Endothelial cell of umbilical vein (primary cell): ENCODE data around the gene CHMP4A. TPM values are rescaled to one million over a fixed set of nuclear protein-coding genes. Genes with fewer than 3 reads are reported as not detected.

Experiments used
- BruUV-seq: library from RNA; stranded (reverse); fragments of 400-500 nt; replicated peaks from 2 replicates; lab custom pipeline; 2021; lab: Mats Ljungman, UMichigan
- CTCF ChIA-PET: fragments of 300-600, 350-600 bp; sonication (Branson Sonifier 250); formaldehyde crosslinking; loops from one replicate; lab custom pipeline; 2021; ENCODE audit warnings: antibody characterized with exemption, inconsistent platforms; lab: Charles Lee
- POLR2A ChIA-PET: fragments of 300-600, 350-600 bp; sonication (Branson Sonifier 250); formaldehyde crosslinking; loops from one replicate; lab custom pipeline; 2021; ENCODE audit warnings: antibody characterized with exemption, inconsistent platforms; lab: Charles Lee
- DNase-seq: peaks from one replicate; pipeline ENCODE4 v3.0.0-alpha.2; 2011; ENCODE audit warnings: low read depth, low spot score
- FAIRE-seq: peaks from 2 replicates; lab custom pipeline; 2011; peaks lifted over from hg19 to GRCh38; lab: Jason Lieb, UNC
- H2AFZ ChIP-seq: 2 replicates; pipeline ENCODE4 v1.6.0; 2012; ENCODE audit warnings: low read depth, low read length, control low read depth, inconsistent platforms
- H3K27ac ChIP-seq: 2 replicates; pipeline ENCODE4 v1.5.1; 2011; ENCODE audit warnings: low read depth, mild to moderate bottlenecking, control low read depth, low read length, moderate library complexity; ENCODE audit not compliant: insufficient read depth
- H3K27me3 ChIP-seq, 2 experiments: 2 replicates each; pipeline versions ENCODE4 v1.6.0 to v1.6.1; 2011; ENCODE audit warnings: low read length in 2 of 2, mixed read lengths in 1 of 2; ENCODE audit not compliant: control insufficient read depth in 2 of 2, insufficient read depth in 2 of 2
- H3K36me3 ChIP-seq, 2 experiments: 2 replicates in 1 of 2; 3 replicates in 1 of 2; pipeline ENCODE4 v1.5.1; 2011; ENCODE audit warnings: low read length in 2 of 2, mild to moderate bottlenecking in 1 of 2, moderate library complexity in 1 of 2; ENCODE audit not compliant: control insufficient read depth in 2 of 2, insufficient read depth in 2 of 2; ENCODE audit errors: extremely low read depth in 1 of 2
- H3K4me1 ChIP-seq: 3 replicates; pipeline ENCODE4 v1.5.1; 2011; ENCODE audit warnings: mild to moderate bottlenecking, low read length; ENCODE audit not compliant: control insufficient read depth, insufficient read depth; ENCODE audit errors: extremely low read depth
- H3K4me2 ChIP-seq: 2 replicates; pipeline ENCODE4 v1.6.1; 2011; ENCODE audit warnings: low read length, control low read depth, mixed read lengths; ENCODE audit not compliant: insufficient read depth
- H3K4me3 ChIP-seq, 3 experiments: fragments of 200-600 bp in 1 of 3; sonication (generic), shearing (Covaris generic) in 1 of 3; replicated peaks in 1 of 3; 2 replicates each; pipeline ENCODE4 v1.5.1; 2011 to 2016; ENCODE audit warnings: control low read depth in 3 of 3, low read length in 3 of 3, mild to moderate bottlenecking in 2 of 3, inconsistent platforms in 1 of 3, low read depth in 1 of 3, moderate library complexity in 1 of 3; ENCODE audit not compliant: insufficient read depth in 1 of 3
- H3K79me2 ChIP-seq: 2 replicates; pipeline ENCODE4 v1.6.0; 2012; ENCODE audit warnings: low read length, inconsistent platforms; ENCODE audit not compliant: control insufficient read depth, insufficient read depth
- H3K9ac ChIP-seq: replicated peaks from 2 replicates; pipeline ENCODE3; 2011; ENCODE audit warnings: low read length, control low read depth; ENCODE audit not compliant: insufficient read depth; ENCODE audit errors: extremely low read depth
- H3K9me1 ChIP-seq: replicated peaks from 3 replicates; pipeline ENCODE4 v1.6.0; 2011; ENCODE audit warnings: mild to moderate bottlenecking, low read length; ENCODE audit not compliant: control insufficient read depth, insufficient read depth; ENCODE audit errors: extremely low read depth
- H3K9me3 ChIP-seq: replicated peaks from 2 replicates; pipeline ENCODE4 v1.5.1; 2012; ENCODE audit warnings: low read length, inconsistent platforms; ENCODE audit not compliant: control insufficient read depth, insufficient read depth
- H4K20me1 ChIP-seq: replicated peaks from 2 replicates; pipeline ENCODE3; 2011; ENCODE audit warnings: mild to moderate bottlenecking, low read length; ENCODE audit not compliant: control insufficient read depth, insufficient read depth; ENCODE audit errors: extremely low read depth
- CTCF ChIP-seq, 2 donors: IDR thresholded peaks; 1 replicate in 1 of 2; 2 replicates in 1 of 2; pipeline ENCODE4 v1.5.1; 2011; ENCODE audit warnings: low read length in 2 of 2, mild to moderate bottlenecking in 2 of 2, moderate library complexity in 2 of 2, control low read depth in 1 of 2, inconsistent platforms in 1 of 2, low read depth in 1 of 2; ENCODE audit not compliant: insufficient read depth in 1 of 2; ENCODE audit errors: extremely low read depth in 1 of 2
- EZH2 ChIP-seq: IDR thresholded peaks from 2 replicates; pipeline ENCODE4 v1.6.1; 2012; ENCODE audit warnings: borderline replicate concordance, low read depth, mild to moderate bottlenecking, moderate library complexity, low read length, inconsistent platforms; ENCODE audit not compliant: severe bottlenecking
- FOS ChIP-seq: IDR thresholded peaks from 2 replicates; pipeline ENCODE4 v1.6.1; 2011; ENCODE audit warnings: mild to moderate bottlenecking, low read length, moderate library complexity, borderline replicate concordance; ENCODE audit not compliant: insufficient read depth
- GATA2 ChIP-seq: IDR thresholded peaks from 2 replicates; pipeline ENCODE4 v1.7.0; 2011; ENCODE audit warnings: low read depth, mild to moderate bottlenecking, moderate library complexity, mixed read lengths, low read length; ENCODE audit not compliant: insufficient read length, insufficient read depth
- JUN ChIP-seq: IDR thresholded peaks from 2 replicates; pipeline ENCODE4 v1.6.1; 2011; ENCODE audit warnings: borderline replicate concordance, low read depth; ENCODE audit not compliant: insufficient read length, insufficient read depth
- MAX ChIP-seq: IDR thresholded peaks from 2 replicates; pipeline ENCODE4 v1.6.1; 2011; ENCODE audit not compliant: insufficient read depth, insufficient read length
- POLR2AphosphoS5 ChIP-seq: IDR thresholded peaks from 2 replicates; pipeline ENCODE4 v1.6.1; 2012; ENCODE audit warnings: low read depth, mild to moderate bottlenecking, control low read depth, low read length, moderate library complexity; ENCODE audit not compliant: insufficient read depth
- dilution Hi-C: fragments of 300-500 bp; cut with MboI; formaldehyde crosslinking; loops from one replicate; pipeline ENCODE4 v1.15.0; 2019; ENCODE audit warnings: low sequenced_read_pairs; ENCODE audit not compliant: extremely low pct_ligation_motif_present
- intact Hi-C: fragments of 100-400 bp; cut with micrococcal nuclease; formaldehyde crosslinking; loops from one replicate; pipeline ENCODE4 v1.10.0; 2022
- polyA plus RNA-seq, 4 experiments: library from polyadenylated mRNA; depleted of rRNA in 3 of 4; stranded (reverse) in 3 of 4; unstranded in 1 of 4; fragments of >200 nt; gene quantifications; 2 replicates each; pipeline versions ENCODE4 v1.2.1 to v1.2.3, GENCODE V29; 2011 to 2012; ENCODE audit warnings: missing spikeins in 1 of 4
- total RNA-seq: library from RNA; stranded (reverse); gene quantifications from 2 replicates; pipeline ENCODE4 v1.2.3, GENCODE V29; 2021

The CHMP4A gene
- total and polyA plus RNA-seq, 2 donors (not counting 3 experiments of a cell fraction or from before 2014, with no cell fraction given) = 40.9 to 46.4 TPM

DNA sequence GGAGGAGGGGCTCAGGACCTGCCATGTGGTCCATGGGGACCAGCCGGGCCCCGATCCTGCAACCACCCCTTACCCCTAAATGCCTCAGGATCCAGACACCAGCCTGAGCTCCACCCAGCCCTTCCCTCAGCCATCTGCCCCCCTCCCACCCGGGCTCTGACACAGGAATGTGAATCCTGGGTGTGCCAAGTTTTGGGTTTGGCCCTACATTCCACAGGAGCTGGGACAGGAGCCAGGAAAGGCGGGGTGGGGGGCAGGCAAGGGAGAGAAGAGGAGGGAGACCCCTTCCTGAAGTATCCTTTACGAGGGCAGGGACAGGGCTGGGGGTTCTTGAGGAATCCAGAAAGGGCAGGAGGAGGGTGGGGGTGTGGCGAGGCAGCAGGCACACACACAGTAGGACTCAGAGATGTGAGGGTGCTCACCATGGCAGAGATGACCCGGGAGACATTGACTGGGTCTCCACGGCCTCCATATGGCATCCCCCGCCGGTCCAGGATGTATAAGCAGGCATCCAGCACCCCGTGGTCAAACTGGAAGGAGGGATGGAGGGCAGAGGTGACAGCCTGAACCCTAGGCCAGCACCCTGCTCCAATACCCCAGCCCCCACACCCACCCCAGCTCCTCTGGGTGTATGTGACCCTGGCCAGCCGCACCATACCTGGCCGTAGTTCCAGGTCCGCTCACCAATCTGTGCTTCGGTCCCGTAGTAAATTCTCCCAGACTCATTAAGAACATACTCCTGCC lies 46.2 kb upstream of the CHMP4A start:
- H2AFZ ChIP-seq = no peak overlapping the region
- CTCF ChIA-PET = interaction anchor here (1.0 kb wide), 1 partner anchor 17 kb away, joined by 3 read pairs; the partner anchor contains the start of gene TINF2

More for the DNA sequence above, 46.2 kb upstream of the CHMP4A start:
- BruUV-seq = no TSS peak
- Histone ChIP-seq H3K4me3 (no peak overlapping the region), H3K36me3 (no peaks in the 10 kb centered on the region), H3K4me2 (no peak overlapping the region), H3K9ac (no peak overlapping the region), H3K9me1 (no peaks in the 10 kb centered on the region), H4K20me1 (no peaks in the 10 kb centered on the region), H3K27me3 (no peaks in the 10 kb centered on the region), H3K79me2 (no peaks in the 10 kb centered on the region), H3K9me3 (no peaks in the 10 kb centered on the region), H3K4me1 (no peaks in the 10 kb centered on the region), H3K27ac (no peak overlapping the region)
- FAIRE-seq (no peak), DNase-seq (no peak)
- TF ChIP-seq EZH2 (no peak), MAX (no peak), GATA2 (no peak), FOS (no peak), POLR2AphosphoS5 (no peak), JUN (no peak), CTCF (IDR thresholded peaks at IDR 0.05; ENCODE audit: extremely low read depth in 1 of 2, insufficient read depth in 1 of 2, low read depth in 1 of 2, low read length in 2 of 2) (no peak)
- intact Hi-C loops (no loop called here), dilution Hi-C loops (no loop called here)
- POLR2A ChIA-PET = no interaction called here
